Measurements from ENCODE around the gene ANKRD20A1. TPM values are rescaled to one million over a fixed set of nuclear protein-coding genes. Genes with fewer than 3 reads are reported as not detected.
"Not testable (repeated sequence)": the region's sequence is repeated elsewhere in the genome, so short reads cannot be mapped to it uniquely, and the experiment has no call there.

The ANKRD20A1 gene
- total RNA-seq (2014; rRNA removed; shearing (Covaris generic)) = not detected in 2 replicates

DNA sequence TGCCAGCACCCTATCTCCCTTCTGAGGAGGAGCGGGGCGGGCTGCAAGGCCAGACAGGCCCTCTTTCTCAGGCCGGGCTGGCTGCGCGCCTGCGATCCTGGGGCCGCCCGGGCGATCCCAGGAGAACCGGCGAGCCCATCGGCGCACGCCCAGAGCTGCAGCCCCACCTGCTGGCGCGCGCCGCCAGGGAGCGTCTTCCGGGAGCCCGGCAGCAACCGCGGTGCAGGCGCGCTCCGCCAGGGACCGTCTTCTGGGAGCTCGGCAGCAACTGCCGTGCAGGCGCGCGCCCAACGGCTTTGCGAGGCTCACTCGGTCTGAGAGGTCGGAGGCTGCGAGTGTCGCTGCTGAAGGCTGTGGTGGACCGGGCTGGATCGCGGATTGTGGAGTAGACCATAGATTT lies at the start of gene ANKRD20A1:
TSS of gene ANKRD20A1 (plus strand) at position 61 of the 400 bp plus-strand sequence. CDS start 496 bp downstream, outside the sequence.
- not testable (repeated sequence) for DNase-seq (ENCODE audit: low spot score)

DNA sequence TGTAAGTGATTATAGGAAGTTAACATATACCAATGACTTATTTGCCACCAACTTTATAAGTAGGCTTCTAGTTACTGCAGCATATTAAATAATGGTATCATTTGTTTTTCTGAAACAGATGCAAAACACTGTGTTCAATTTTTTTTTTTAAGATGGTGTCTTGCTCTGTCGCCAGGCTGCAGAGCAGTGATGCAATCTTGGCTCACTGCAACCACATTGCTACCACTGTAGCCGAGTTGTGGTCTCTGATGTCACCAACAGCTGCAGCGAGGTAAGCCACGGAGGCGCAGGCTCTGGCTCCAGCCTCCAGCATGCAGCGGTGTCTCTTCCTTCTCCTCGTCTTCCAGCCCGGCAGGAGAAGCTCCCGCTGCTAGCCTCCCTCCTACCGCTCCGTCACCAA lies 26.6 kb upstream of the ANKRD20A1 start:
- DNase-seq (ENCODE audit: low spot score) = peak; percentile 29
